ENCODE measurements around the gene THSD7B.

GRCh38 chr2:137287913-137288639 lies 522.7 kb downstream of the THSD7B start:
- TF ChIP-seq CTCF (IDR thresholded peaks at IDR 0.05) (no peak), POLR2A (IDR thresholded peaks at IDR 0.05) (no peak)

Measured in Peyer's patch (tissue), 4 donors.